Mesothelial cell of epicardium (in vitro differentiated cells): Measurements from ENCODE around the gene HLA-E. TPM values are rescaled to one million over a fixed set of nuclear protein-coding genes. Genes with fewer than 3 reads are reported as not detected.

Source experiments
- DNase-seq, 2 experiments: peaks; one replicate each; pipeline ENCODE4 v3.0.0; 2021; ENCODE audit warnings: low spot score in 2 of 2; ENCODE audit not compliant: unreplicated experiment in 2 of 2
- H3K27ac Mint-ChIP-seq: 2 replicates; pipeline ENCODE4 v1.8.0; 2021; ENCODE audit warnings: mixed read lengths
- H3K27me3 Mint-ChIP-seq: 2 replicates; pipeline ENCODE4 v1.8.0; 2021; ENCODE audit warnings: low read depth, mixed read lengths
- H3K36me3 Mint-ChIP-seq: 2 replicates; pipeline ENCODE4 v1.8.0; 2021; ENCODE audit warnings: mixed read lengths
- H3K4me1 Mint-ChIP-seq: 2 replicates; pipeline ENCODE4 v1.8.0; 2021; ENCODE audit warnings: mixed read lengths
- H3K4me3 Mint-ChIP-seq: 2 replicates; pipeline ENCODE4 v1.8.0; 2021; ENCODE audit warnings: mild to moderate bottlenecking, moderate library complexity, mixed read lengths
- H3K9me3 Mint-ChIP-seq: 2 replicates; pipeline ENCODE4 v1.8.0; 2021; ENCODE audit warnings: mixed read lengths
- CTCF ChIP-seq: fragments of 200-600 bp; sonication (generic); IDR thresholded peaks from one replicate; pipeline ENCODE4 v1.5.0; 2021; ENCODE audit warnings: antibody characterized with exemption; ENCODE audit not compliant: unreplicated experiment
- total RNA-seq: library from RNA; stranded (reverse); gene quantifications from 3 replicates; pipeline ENCODE4 v1.2.1, GENCODE V29; 2021

The HLA-E gene
- total RNA-seq, result 59.5 to 61.9 TPM (median 61.7 TPM) in 3 replicates

GRCh38 chr6:30489081-30490025 lies at the start of gene HLA-E:
Gene HLA-E, plus strand, starts transcription at chr6:30489509. Its CDS starts 23 bp downstream, at chr6:30489532.
- DNase-seq, result peak; percentile 59 to 82
- Mint-ChIP-seq H3K27ac (peak within 1 kb of the TSS; percentile 99), H3K36me3 (peaks cover 8% of the 10 kb centered on the region), H3K9me3 (no peaks in the 10 kb centered on the region), H3K4me3 (peak within 1 kb of the TSS; percentile 90), H3K27me3 (peaks cover 22% of the 10 kb centered on the region), H3K4me1 (peaks cover 7% of the 10 kb centered on the region)
- TF ChIP-seq CTCF, result no peak

- no peak for DNase-seq
- Mint-ChIP-seq H3K36me3 (no peaks in the 10 kb centered on the region), H3K4me1 (no peaks in the 10 kb centered on the region), H3K9me3 (no peaks in the 10 kb centered on the region), H3K4me3 (no peak overlapping the region), H3K27me3 (peaks cover 90% of the 10 kb centered on the region), H3K27ac (no peak overlapping the region)
- TF ChIP-seq CTCF, result no peak
Observed at GRCh38 chr6:30441171-30441570, 48.1 kb upstream of the HLA-E start.

GRCh38 chr6:30443657-30444450 lies 45.5 kb upstream of the HLA-E start:
- H3K4me3 Mint-ChIP-seq, result no peak overlapping the region
- TF ChIP-seq CTCF, result no peak
- H3K36me3 Mint-ChIP-seq, result no peaks in the 10 kb centered on the region
- H3K27ac Mint-ChIP-seq, result no peak overlapping the region
- no peaks in the 10 kb centered on the region for H3K9me3 Mint-ChIP-seq
- no peak for DNase-seq
- no peaks in the 10 kb centered on the region for H3K4me1 Mint-ChIP-seq
- peaks cover 94% of the 10 kb centered on the region for H3K27me3 Mint-ChIP-seq

GRCh38 chr6:30444451-30444742 lies 44.9 kb upstream of the HLA-E start:
- Mint-ChIP-seq H3K4me1 (no peaks in the 10 kb centered on the region), H3K4me3 (no peak overlapping the region), H3K27ac (no peak overlapping the region), H3K27me3 (peaks cover 94% of the 10 kb centered on the region), H3K36me3 (no peaks in the 10 kb centered on the region), H3K9me3 (no peaks in the 10 kb centered on the region)
- DNase-seq, result no peak
- TF ChIP-seq CTCF, result no peak

- Mint-ChIP-seq H3K9me3 (no peaks in the 10 kb centered on the region), H3K27ac (no peak overlapping the region), H3K4me1 (no peaks in the 10 kb centered on the region), H3K36me3 (no peaks in the 10 kb centered on the region), H3K4me3 (no peak overlapping the region), H3K27me3 (peaks cover 92% of the 10 kb centered on the region)
- no peak for DNase-seq
- no peak for TF ChIP-seq CTCF
Observed at GRCh38 chr6:30446259-30446658, 43.0 kb upstream of the HLA-E start.
